ENCODE results near the gene HJURP.

DNA sequence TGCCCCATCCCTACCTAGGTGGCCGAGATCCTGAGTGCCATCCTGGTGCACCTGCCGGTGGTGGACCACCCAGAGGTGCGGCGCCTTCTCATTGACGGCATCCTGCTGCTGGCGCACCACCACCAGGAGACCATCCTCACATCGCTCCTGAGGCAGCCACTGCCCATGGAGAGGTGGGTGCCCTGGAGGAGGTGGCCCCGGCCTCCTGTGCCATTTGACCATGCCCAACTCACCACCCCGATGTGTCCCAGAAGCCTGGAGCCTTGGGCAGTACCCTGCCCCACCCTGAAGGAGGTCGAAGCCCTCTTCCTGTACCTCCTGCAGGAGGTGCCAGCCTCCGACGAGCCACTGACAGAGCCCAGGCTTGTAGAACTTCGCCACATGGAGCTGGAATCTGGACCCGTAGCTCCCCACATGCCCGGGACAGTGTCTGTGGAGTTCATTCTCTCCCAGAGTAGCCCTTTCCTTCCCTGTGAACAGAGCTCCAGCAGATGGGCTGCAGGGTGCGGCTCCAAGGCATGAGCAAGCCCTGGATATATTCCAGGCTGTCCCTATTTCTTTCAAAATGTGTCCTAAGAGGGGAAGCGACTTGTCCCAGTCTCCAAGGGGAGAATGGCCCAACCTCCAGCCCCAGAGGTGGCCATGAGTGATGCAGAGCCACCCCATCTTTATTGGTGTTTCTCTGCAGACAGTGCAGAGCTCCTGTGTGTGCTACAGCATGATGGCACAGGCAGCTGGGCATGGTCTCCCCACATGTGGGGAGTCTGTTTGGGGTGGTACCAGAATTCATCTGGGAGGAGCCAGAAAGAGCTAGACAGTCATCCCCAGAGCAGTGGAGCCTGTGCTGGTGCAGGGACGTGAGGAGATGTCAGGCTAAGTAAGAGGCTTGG is 34.2 kb downstream of the HJURP start:
- TF ChIP-seq, protein P1, sequence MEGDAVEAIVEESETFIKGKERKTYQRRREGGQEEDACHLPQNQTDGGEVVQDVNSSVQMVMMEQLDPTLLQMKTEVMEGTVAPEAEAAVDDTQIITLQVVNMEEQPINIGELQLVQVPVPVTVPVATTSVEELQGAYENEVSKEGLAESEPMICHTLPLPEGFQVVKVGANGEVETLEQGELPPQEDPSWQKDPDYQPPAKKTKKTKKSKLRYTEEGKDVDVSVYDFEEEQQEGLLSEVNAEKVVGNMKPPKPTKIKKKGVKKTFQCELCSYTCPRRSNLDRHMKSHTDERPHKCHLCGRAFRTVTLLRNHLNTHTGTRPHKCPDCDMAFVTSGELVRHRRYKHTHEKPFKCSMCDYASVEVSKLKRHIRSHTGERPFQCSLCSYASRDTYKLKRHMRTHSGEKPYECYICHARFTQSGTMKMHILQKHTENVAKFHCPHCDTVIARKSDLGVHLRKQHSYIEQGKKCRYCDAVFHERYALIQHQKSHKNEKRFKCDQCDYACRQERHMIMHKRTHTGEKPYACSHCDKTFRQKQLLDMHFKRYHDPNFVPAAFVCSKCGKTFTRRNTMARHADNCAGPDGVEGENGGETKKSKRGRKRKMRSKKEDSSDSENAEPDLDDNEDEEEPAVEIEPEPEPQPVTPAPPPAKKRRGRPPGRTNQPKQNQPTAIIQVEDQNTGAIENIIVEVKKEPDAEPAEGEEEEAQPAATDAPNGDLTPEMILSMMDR (conservative IDR thresholded peaks at IDR 0.05 in 1 of 2, IDR thresholded peaks at IDR 0.05 in 1 of 2; ENCODE audit: extremely low read depth in 1 of 2, insufficient read depth in 1 of 2, low read depth in 1 of 2, low read length in 2 of 2), result no peak
- no peak for TF ChIP-seq EZH2 (IDR thresholded peaks at IDR 0.05; ENCODE audit: borderline replicate concordance, low read length)

All from mammary epithelial cell (primary cell).